Ectodermal cell (in vitro differentiated cells): Measurements from ENCODE around the gene GPHN.

Experiments used
- H3K27ac ChIP-seq: 2 replicates; pipeline ENCODE4 v1.7.0; 2013; ENCODE audit warnings: mild to moderate bottlenecking, low read depth, low read length; ENCODE audit not compliant: insufficient read depth, poor library complexity, severe bottlenecking
- H3K27me3 ChIP-seq: 2 replicates; pipeline ENCODE4 v1.7.0; 2013; ENCODE audit warnings: mild to moderate bottlenecking, low read length; ENCODE audit not compliant: insufficient read depth, control insufficient read depth, poor library complexity, severe bottlenecking
- H3K36me3 ChIP-seq: one replicate; pipeline ENCODE4 v1.7.0; 2013; ENCODE audit warnings: low read length; ENCODE audit not compliant: control insufficient read depth, insufficient read depth
- H3K4me1 ChIP-seq: one replicate; pipeline ENCODE4 v1.7.0; 2013; ENCODE audit warnings: low read length; ENCODE audit not compliant: control insufficient read depth, insufficient read depth
- H3K4me3 ChIP-seq: 2 replicates; pipeline ENCODE4 v1.7.0; 2013; ENCODE audit warnings: low read depth, low read length, control low read depth; ENCODE audit not compliant: insufficient read depth
- H3K9me3 ChIP-seq: 2 replicates; pipeline ENCODE4 v1.7.0; 2013; ENCODE audit warnings: mild to moderate bottlenecking, low read length, moderate library complexity; ENCODE audit not compliant: control insufficient read depth
- WGBS, 2 experiments: methylation state at CpG; one replicate each; pipeline ENCODE4 v1.1.7; 2013; ENCODE audit warnings: missing lambda C conversion rate in 2 of 2; 5-methylcytosine and 5-hydroxymethylcytosine counted together

GPHN gene

DNA sequence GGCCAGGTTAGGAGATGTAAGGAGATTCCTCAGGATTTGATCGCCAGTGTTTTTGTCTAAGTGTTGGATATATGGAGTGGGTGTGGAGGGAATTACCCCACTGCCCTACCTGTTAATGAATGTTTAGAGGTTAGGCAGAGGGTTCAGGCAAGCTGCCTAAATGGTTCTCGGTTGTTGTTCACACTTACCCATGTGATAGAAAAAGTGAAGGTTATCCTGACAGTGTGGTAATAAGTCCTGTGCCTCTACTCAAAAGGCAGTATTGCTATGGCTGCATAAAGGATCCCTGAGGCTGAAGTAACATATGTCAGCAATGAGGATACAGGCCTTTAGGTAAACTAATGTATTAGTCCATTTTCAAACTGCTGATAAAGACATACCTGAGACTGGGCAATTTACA, 112.0 kb downstream of the GPHN start:
- H3K4me3 ChIP-seq: no peak overlapping the region

DNA sequence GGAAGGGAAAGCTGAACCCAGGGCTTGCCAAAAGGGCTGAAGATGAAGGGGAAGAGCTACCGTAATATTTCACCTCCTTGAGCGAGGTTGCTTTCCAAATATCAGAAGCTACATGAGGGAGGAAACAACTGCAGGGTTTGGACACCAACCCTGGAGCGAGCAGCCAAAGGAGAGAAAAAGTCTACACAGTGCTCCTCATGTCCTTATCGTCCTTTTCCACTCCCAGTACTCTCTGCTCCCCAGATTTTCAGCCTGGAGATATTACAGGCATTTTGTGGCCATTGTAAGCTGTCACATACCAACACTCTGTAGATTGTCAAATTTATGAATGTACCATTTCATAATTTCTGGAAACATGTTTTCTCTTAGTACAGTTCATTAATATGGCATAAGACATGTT, 115.9 kb downstream of the GPHN start:
- Histone ChIP-seq H3K27ac (no peak overlapping the region), H3K9me3 (no peaks in the 10 kb centered on the region), H3K4me3 (no peak overlapping the region), H3K4me1 (no peaks in the 10 kb centered on the region), H3K36me3 (no peaks in the 10 kb centered on the region), H3K27me3 (no peaks in the 10 kb centered on the region)
- WGBS, 2 experiments: 89 to 95% methylated on average over 4 of the region's 4 CpGs

More for the DNA sequence above, 112.0 kb downstream of the GPHN start:
- Histone ChIP-seq H3K27me3 (no peaks in the 10 kb centered on the region), H3K27ac (no peak overlapping the region), H3K36me3 (no peaks in the 10 kb centered on the region), H3K9me3 (no peaks in the 10 kb centered on the region), H3K4me1 (no peaks in the 10 kb centered on the region)
- 97 to 98% methylated on average over 2 of the region's 2 CpGs for WGBS, 2 experiments

DNA sequence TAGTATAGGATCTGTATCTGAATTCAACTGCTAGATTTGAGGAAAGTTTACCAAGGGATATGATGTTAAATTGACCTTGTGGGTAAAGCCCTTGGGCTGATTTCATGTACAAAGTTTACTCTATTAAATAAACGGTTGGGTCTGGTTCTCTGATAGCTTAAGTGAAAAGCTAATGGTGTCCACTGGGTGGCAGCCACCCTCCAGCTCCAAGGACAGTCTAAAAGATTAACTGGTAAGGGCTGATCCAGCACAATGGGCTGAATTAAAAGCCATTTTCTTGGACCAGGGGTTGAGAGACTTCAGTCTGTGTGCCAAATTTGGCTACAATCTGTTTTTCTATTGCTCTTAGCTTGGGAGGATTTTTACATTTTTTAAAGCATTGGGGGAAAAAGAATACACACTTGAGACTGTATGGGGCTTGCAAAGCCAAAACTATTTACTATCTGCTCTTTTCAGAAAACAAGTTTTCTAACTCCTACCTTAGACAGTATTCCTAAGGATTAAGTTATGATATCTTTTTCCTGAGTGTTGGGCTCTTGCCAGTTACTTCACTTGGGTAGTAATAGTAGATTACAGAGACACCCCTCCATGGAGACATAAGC, 116.5 kb downstream of the GPHN start:
- H3K27ac ChIP-seq: no peak overlapping the region
- no peaks in the 10 kb centered on the region for H3K36me3 ChIP-seq
- no peaks in the 10 kb centered on the region for H3K4me1 ChIP-seq
- WGBS, 2 experiments: 56 to 80% methylated on average over 1 of the region's 1 CpG
- H3K9me3 ChIP-seq: no peaks in the 10 kb centered on the region
- H3K4me3 ChIP-seq: no peak overlapping the region
- no peaks in the 10 kb centered on the region for H3K27me3 ChIP-seq

DNA sequence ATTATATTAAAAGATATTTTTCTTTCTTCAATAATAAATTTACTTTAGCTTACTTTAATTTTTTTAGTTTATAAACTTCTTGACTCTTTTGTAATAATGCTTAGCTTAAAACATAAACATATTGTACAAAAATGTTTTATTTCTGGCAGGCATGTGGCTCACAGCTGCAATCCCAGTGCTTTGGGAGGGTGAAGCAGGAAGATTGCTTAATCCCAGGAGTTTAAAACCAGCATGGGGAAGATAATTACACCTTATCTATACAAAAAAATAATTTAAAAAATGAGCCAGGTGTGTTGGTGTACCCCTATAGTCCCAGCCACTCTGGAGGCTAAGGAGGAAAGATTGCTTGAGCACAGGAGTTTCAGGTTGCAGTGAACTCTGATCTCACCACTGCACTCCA, 120.7 kb downstream of the GPHN start:
- H3K27me3 ChIP-seq: no peaks in the 10 kb centered on the region
- no peaks in the 10 kb centered on the region for H3K36me3 ChIP-seq
- no peaks in the 10 kb centered on the region for H3K4me1 ChIP-seq

DNA sequence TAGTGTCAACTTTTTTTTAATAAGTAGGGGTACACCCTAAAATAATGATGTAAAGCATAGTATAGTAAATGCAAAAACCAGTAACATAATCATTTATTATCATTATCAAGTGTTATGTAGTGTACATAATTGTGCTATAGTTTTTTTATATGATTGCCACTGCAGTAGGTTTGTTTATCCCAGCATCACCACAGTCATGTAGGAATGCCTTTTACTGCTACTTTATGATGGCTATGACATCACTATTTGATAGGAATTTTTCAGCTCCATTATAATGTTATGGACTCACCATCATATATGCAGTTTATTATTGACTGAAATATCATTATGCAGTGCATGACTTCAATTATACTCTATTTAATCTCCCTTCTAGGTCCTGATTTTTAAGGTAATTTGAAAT, 121.6 kb downstream of the GPHN start:
- H3K4me3 ChIP-seq: no peak overlapping the region
- no peak overlapping the region for H3K27ac ChIP-seq
- H3K27me3 ChIP-seq: no peaks in the 10 kb centered on the region
- no peaks in the 10 kb centered on the region for H3K9me3 ChIP-seq
- H3K4me1 ChIP-seq: no peaks in the 10 kb centered on the region
- no peaks in the 10 kb centered on the region for H3K36me3 ChIP-seq

More for the DNA sequence above, 120.7 kb downstream of the GPHN start:
- no peaks in the 10 kb centered on the region for H3K9me3 ChIP-seq
- no peak overlapping the region for H3K4me3 ChIP-seq
- no peak overlapping the region for H3K27ac ChIP-seq

DNA sequence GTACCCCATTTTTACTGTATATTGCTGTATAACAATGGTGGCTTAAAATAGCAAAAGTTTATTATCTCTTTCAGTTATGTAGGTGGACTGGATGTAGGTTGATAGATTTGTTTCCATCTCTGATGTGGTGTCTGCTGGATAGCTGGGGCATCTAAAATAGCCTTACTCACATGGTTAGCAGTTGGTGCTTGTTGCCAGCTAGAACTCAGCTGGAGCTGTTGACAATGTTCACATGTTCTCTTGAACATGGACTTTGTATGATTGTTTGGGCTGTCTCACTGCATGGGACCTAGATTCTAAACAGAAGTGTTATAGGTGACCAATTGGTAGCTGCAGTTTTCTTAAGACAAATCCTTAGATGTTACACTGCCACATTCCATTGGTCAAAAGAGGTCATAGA, 126.9 kb downstream of the GPHN start:
- no peaks in the 10 kb centered on the region for H3K9me3 ChIP-seq
- H3K27me3 ChIP-seq: no peaks in the 10 kb centered on the region
- no peak overlapping the region for H3K4me3 ChIP-seq
- no peak overlapping the region for H3K27ac ChIP-seq
- H3K4me1 ChIP-seq: no peaks in the 10 kb centered on the region
- H3K36me3 ChIP-seq: no peaks in the 10 kb centered on the region

DNA sequence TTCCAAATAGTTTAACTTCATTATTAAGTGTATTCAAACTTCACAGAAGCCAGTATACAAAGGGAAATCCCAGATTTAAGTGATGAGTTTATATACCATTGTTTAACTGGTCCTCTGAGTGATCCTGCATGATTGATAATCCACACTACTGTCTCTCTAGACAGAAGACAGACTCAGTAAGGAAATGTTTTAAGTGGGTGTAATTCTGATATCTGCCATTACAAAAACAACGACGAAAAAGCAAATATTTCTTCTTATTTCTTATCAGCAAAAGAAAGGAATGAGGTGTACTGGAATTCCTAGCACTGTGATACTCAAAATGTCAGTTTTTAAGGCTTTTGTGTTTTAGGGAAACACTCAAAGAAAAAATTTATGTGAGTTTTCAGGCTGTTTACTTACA, 127.5 kb downstream of the GPHN start:
- WGBS, 2 experiments: 92 to 100% methylated on average over 2 of the region's 2 CpGs
- Histone ChIP-seq H3K9me3 (no peaks in the 10 kb centered on the region), H3K27ac (no peak overlapping the region), H3K36me3 (no peaks in the 10 kb centered on the region), H3K4me1 (no peaks in the 10 kb centered on the region), H3K4me3 (no peak overlapping the region), H3K27me3 (no peaks in the 10 kb centered on the region)

DNA sequence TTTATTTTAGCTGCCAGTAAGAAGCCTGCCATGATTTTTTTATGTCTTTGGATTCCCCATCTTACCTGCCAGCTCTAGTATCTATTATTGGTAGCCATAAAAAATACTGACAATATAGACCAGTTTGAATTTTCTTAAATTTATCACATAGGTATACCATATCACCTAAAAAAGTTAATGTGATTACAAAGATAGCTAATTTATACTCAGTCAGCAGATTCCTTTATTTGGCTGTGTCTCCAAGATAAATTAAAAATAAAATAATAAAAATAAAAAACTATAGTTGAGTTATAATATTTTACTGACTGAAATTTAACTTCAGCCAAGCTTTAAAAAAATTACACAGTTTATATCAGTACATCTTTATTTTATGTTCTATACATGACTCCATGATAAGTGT, 128.3 kb downstream of the GPHN start:
- H3K27ac ChIP-seq: no peak overlapping the region
- no peaks in the 10 kb centered on the region for H3K36me3 ChIP-seq
- H3K9me3 ChIP-seq: no peaks in the 10 kb centered on the region
- no peak overlapping the region for H3K4me3 ChIP-seq
- H3K4me1 ChIP-seq: no peaks in the 10 kb centered on the region
- H3K27me3 ChIP-seq: no peaks in the 10 kb centered on the region

DNA sequence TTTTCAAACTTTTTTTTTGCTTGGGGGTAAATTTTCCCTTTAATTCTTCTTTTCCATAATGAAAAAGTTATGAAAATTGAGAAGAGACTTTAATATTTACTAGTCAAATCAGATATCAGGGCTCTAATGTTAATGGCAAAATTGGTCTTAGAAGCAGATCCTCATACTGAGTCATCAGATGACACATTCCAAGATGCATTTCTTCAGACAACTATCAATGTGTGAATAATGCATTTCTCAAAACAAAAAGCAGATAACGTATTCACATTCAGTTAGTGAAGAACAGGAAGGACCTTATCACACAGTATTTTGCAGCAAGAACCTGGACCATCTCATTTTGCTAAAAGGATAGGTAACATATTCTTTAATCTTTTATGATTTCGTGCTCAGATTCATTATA, 130.7 kb downstream of the GPHN start:
- H3K4me3 ChIP-seq: no peak overlapping the region
- H3K4me1 ChIP-seq: no peaks in the 10 kb centered on the region
- no peaks in the 10 kb centered on the region for H3K36me3 ChIP-seq
- H3K27ac ChIP-seq: no peak overlapping the region
- no peaks in the 10 kb centered on the region for H3K9me3 ChIP-seq
- no peaks in the 10 kb centered on the region for H3K27me3 ChIP-seq
- 86 to 100% methylated on average over 1 of the region's 2 CpGs for WGBS, 2 experiments

DNA sequence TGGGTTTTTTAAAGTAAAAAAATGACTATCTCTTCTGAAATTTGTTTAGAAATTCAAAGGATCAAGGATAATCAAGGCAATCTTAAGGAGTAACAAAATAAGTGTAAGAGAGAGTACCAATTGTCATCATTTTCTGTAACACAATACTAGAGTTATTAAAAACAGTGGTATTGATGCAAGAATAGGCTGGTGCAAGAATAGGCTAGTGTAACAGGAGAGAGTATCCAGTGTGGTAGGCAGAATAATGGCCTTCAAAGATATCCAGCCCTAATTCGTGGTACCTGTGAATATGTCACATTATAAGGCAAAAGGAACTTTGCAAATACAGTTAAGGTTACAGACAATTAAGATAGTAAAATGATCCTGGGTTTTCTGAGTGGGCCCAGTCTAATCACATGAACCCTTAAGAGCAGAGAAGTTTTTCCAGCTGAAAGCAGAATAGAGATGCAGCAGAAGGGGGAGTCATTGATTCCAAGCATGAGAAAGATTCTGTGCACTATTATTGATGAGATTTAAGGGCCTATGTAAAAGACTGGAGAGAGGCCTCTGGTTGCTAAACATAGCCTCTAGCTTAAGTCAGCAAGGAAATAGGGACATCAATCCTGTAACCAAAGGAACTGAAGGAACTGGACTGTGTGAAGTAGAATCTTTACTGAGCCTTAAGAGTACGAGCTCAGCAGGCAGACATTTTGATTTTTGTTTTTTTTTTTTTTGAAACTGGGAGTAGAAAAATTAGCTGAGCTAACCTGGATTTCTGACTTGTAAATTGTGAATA, 134.1 kb downstream of the GPHN start:
- Histone ChIP-seq H3K36me3 (no peaks in the 10 kb centered on the region), H3K27me3 (no peaks in the 10 kb centered on the region), H3K27ac (no peak overlapping the region), H3K4me1 (no peaks in the 10 kb centered on the region), H3K9me3 (no peaks in the 10 kb centered on the region), H3K4me3 (no peak overlapping the region)
- WGBS, 2 experiments: 83 to 90% methylated on average over 2 of the region's 2 CpGs

DNA sequence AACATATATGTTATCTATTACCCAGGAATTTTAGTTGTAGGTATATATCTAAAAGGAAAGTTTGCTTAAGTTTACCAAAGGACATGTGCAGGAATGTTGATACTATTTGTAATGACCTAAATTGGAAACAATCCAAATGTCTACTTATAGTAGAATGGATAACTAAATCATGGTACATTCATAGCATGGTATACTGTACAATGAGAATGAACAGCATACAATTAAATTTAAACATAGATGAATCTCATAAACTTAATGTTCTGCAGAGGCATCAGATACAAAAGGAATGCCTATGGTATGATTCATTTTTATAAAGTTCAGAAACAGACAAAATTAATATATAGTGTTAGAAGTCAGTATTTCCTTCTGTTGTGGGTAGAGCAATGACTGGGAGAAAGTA, 135.4 kb downstream of the GPHN start:
- no peak overlapping the region for H3K27ac ChIP-seq
- H3K9me3 ChIP-seq: no peaks in the 10 kb centered on the region
- no peak overlapping the region for H3K4me3 ChIP-seq
- H3K27me3 ChIP-seq: no peaks in the 10 kb centered on the region
- H3K4me1 ChIP-seq: no peaks in the 10 kb centered on the region
- no peaks in the 10 kb centered on the region for H3K36me3 ChIP-seq
